ENCODE data around the gene SLC33A1.
"Not testable (repeated sequence)": the region's sequence is repeated elsewhere in the genome, so short reads cannot be mapped to it uniquely, and the experiment has no call there.

Gene SLC33A1

DNA sequence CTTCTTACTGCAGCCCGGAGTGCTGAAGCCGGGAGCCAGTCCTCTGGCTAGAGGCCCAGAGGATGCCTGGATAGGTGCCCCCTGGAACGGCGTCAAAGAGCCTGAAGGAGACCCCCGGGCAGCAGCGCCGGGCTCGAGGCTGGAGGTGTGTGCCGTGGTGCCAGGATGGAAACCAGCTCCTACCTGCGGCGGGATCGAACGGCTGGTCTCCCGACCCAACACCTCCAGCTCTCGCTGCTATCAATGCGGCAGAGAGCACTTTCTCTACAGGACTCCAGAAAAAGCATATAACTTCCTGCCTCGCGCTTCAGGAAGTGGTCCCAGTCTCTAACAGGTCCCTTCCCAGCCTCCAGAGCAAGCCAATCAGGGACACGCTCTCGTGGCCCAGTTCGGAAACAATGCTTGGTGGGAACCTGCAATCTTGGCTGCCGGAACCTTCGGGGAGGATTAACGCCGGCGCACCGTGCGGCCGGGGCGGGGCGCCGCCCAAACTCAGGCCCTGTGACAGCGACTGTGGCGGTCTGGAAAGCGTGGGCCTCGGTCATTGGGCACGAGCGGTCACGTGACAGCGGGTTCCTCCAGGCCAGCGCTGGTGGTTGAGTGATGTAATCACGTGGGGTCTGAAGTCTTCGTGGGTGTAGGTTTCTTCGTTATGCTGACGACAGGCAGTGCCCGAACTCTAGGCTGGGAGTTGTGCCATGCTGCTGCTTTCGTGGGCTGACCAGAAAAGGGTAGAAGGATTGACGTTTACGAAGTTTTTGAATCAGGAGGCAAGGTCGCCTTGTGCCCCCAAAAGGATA is at the start of gene SLC33A1:
Gene SLC33A1 (minus strand): TSS at position 287 of the 800 bp plus-strand sequence. CDS start 430 bp downstream, outside the sequence.
- peak; percentile 98 for DNase-seq

DNA sequence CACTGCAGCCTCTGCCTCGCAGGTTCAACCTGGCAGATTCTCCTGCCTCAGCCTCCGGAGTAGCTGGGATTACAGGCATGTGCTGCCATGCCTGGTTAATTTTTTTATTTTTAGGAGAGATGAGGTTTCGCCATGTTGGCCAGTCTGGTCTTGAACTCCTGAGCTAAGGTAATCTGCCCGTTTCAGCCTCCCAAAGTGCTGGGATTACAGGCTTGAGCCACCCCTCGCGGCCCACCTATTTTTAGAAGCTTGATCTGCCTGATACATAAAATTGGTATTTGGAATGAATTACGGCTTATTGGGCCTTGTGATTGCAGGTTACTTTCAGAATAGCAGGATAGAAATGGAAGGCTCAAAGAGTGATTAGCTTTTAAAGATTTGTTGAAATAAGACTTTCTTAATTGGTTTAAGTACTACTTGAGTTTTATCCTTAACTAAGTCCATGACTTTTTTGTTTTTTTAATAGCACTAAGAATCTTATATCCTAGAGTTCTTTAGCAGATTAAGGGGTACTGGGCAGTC is 41.2 kb upstream of the SLC33A1 start:
- DNase-seq, result no peak

DNA sequence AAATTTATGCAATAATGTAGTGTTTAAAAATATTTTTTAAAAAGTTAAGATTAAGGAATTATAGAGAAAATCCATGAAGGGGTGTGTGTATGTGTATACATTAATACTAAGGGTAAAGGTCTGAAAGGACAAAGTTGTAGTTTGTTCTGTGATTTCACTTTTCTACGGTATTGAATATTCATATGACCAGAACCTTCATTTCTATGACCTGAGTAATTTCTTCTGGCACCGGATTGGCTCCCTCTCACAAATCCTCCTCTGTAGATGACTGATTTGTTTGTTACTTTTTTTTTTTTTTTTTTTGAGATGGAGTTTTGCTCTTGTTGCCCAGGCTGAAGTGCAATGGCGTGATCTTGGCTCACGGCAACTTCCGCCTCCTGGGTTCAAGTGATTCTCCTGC is 37.1 kb upstream of the SLC33A1 start:
- DNase-seq, result no peak

DNA sequence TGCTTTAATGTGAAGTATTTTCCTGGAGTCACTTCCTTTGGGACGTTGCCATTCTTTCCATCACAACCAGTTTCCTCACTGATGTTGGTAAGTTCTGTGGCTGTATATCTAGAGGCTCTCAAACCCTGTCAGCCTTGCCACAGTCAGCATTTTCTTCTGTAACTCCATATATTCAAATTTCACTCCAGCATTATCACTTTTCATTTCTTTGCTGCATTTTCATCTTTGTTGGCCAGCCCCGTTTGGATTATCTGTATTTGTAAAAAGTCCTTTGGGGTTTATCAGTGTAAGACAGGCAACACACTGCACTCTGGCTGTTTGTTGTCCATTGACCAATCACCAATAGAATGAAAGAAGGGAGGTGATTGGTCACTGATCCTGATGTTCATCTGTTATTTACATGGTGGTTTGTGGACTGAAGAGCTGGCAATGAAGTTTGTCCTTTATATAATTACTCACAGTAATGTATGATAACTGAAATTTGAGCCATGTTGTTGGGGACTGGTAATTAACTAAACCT is 36.5 kb upstream of the SLC33A1 start:
- no peak for DNase-seq

DNA sequence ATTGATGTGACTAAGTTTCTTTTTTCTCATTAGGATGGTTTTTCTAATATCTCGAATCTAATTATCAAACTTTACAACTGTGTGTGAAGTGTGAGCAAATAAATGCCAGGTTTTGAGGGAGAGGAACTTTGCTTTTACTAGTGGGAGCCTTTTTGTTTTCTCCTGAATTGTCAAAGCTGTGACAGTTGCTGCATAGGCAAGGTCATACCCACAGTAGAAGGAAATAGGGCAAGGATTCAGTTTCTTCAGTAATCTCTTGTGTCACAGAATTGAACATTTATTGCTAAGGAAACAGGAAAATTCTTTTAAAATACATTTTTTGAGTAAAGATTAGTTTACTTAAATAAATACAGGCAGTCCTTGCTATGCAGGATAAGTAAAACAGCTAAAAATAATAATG is 35.7 kb upstream of the SLC33A1 start:
- no peak for DNase-seq

DNA sequence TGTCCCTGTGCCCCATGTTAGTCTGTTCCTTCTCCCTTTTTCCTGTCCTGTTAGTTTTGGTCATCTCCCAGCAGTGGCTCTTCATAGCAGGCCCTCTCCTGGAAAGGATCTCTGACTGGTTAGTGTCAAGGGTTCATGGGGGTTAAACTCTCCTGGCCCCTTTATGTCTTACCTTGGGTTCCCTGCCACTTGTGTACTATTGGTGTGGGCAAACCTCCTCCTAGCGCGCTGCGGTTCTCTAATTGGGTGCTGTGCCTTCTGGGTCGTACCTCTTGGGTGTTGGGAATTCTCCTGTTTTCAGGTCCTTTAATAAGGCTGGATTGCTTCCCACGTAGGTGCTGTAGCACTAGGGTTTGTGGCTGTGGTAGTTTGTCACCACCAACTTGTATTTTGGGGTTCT is 35.0 kb upstream of the SLC33A1 start:
- no peak for DNase-seq

DNA sequence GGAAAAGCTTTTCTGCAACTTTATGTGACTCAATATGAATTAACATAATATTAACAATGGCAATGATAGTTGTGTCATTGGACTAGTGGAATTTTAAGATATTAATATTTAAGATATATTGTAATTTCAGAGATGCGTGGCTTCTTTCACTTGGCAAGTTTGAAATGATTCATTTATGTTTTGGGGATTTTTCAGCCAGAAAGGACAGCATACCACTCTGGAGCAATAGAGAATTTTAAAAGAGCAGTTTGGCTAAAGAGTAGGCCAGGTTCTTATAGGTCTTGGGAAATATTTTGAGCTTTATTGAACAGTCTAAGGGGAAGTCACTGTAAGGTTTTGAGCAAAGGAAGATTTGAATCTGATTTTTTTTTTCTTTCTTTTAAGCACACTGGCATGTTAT is 32.7 kb upstream of the SLC33A1 start:
- no peak for DNase-seq

DNA sequence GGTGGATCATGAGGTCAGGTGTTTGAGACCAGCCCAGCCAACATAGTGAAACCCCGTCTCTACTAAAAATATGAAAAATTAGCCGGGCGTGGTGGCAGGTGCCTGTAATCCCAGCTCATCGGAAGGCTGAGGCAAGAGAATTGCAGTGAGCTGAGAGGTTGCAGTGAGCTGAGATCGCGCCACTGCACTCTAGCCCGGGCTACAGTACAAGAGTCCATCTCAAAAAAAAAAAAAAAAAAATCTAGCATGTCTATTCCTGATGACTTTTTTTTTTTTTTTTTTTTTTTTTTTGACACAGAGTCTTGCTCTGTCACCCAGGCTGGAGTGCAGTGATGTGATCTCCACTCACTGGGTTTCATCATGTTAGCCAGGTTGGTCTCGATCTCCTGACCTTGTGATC is 32.1 kb upstream of the SLC33A1 start:
- not testable (repeated sequence) for DNase-seq

DNA sequence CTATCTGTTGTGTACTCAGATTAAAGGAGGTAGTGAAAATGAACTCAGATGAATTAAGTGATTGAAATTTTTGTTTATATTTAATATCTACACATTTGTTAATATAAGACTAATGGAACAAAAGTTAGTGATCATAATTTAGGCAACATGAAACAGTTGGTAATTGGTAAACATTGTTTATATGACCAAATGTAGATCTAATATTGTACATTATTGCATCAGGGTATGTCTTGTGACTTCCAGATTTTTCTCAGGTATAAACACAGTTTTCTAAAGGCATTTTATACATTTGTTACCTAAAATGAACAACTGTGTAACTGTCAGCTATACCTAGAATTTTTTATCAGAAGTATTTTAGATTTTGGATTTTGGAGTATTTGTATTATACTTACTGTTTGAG is 31.1 kb upstream of the SLC33A1 start:
- no peak for DNase-seq

DNA sequence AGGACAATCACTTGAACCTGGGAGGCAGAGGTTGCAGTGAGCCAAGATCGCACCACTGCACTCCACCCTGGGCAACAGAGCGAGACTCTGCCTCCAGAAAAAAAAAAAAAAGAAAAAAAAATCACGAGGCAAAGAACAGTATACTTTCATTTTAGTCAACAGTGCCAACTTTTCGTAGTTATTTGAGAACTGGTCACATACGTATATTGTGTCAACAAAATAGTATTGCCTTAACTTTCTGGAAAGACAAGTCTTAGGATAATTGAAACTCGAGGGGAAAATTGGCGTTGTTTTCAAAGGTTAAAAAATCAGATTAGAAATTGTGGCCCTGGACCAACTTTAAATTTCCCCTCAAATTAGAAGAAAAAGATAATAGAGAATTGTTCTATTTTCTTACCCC is 30.1 kb upstream of the SLC33A1 start:
- no peak for DNase-seq

DNA sequence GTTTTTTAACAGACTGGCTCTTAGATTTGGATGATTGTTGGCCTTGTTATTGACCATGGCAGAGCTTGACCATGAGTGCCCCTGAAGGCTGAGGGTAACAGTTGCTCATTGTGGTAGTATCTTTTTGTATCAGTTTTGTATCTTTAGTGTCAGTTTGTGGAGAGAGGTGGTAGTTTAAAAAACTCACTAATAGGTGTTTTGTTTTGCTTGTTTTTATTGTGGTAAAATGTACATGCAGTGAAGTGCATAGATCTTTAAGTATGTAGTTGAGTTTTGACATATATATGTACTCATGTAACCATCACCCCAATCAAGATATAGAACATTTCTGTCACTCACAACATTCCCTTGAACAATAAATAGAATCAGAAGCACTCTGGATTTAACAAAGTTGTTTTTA is 26.1 kb upstream of the SLC33A1 start:
- no peak for DNase-seq

DNA sequence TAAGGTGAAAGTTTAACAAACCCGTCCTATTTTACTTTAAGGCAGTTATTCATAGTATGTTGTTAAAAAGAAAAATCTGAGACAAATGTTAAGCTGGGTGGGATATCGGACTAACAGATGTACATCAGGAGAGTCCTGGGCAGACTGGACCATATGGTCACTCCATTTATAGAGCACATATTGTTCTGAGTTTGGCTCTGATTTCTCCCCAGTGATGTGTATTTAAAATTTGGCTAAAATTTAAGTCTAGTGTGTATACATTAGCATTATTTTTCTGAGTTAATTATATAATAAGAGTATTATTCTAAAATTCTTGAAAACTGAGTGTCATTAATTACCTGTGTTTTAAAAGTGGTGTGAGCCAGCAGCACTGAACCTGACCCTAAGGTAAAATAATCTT is 22.3 kb upstream of the SLC33A1 start:
- DNase-seq, result no peak

DNA sequence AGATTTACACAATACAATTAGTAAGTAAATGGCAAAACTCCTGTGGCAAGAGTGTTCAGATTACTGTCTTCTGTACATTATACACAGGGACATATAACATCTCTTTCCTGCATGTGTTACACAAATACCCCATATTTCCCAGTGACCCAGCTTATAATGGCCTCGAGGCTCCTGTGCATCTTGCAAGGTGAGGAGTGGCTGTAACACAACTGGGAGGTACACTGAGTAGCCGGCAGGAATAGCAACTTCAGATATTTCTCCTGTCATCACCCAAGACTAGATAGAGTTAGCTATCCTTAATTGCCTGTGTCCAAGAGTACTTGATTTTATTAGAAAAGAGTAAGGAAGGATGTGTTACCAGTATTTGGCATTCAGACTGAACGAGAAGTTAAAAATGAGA is 21.8 kb upstream of the SLC33A1 start:
- no peak for DNase-seq

DNA sequence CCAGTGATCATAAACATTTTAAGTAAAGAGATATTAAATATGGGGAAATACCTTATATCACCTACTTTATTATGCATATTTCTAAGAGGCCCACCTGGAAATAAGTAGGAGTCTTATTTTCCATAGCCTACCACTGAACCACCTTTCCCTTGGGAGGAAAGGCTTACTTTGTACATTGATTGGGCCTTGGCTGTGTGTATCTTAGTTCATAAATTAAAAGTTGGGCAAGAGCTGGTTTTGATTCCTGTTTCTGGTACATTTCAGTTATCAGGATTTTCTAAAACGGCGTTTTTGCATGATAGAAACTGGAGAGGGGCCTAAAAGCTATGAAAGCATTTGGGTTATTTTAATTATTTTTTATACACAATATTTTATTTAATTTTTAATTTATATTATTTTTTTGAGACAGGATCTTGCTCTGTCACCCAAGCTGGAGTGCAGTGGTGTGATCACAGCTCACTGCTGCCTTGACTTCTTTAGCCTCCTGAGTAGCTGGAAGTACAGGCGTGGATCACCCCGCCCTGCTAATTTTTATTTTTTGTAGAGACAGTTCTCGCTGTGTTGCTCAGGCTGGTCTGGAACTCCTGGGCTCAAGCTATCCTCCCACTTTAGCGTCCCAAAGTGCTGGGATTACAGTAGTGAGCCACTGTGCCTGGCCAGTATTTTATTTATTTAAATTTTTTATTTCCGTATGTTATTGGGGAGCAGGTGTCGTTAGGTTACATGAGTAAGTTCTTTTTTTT is 18.8 kb upstream of the SLC33A1 start:
- no peak for DNase-seq

DNA sequence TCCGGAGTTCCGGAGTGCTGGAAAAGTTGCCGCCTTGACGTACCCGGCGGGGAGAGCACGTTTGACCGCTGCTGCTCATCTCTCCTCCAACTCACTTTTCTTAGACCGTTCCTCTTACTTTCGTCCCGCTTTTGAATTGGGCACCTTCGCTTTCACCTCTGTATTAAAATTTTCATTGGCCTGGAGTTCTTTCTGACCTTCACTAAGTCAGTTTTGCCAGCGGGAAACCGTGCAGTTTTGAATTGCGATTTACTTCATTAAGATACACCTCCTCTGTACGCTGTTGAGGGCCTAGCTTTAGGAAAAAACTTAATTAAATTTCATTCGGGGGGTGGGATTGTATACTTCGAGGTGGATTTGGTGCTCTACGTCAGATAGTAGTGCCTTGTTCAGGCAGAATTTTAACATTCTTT is 17.5 kb upstream of the SLC33A1 start:
- DNase-seq, result no peak

DNA sequence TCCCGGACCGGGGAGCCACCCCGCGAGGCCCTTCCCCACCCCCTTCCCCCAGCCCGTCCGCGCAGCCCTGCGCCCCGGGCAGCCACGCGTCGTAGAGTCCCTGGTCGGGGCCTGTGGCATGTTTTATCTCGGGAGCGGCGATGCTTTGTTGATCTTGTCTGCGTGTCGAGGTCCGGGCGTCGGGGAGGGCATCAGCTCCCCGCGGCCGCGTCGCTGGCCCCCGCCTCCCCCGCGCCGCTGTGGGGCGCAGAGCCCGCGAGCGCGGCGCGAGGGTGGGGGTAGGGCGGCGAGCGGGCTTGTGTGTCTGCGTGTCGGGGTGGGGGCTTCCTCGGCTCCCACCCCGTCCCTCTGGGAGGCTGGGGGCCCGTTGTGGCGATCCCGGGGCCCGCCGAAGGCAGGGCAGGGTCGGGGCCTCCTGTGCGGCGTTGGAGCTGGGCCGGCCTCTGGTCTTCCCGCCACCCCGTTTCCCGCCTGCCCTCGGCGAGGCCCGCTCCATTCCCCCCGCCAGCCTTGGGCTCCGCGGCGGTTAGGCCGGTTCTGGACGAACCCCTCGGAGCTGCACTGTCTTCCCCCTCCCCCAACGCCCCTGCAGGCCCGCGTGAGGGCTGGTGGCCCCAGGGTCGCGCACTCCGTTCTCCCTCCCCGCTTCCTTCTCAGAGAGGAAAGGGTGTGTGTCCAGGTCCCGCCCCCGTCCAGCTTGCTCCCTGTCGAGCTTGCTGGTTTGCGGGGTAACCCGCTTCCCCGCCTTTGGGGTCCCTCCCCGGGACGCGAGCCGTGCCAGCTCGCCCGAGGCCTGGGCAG is 16.9 kb upstream of the SLC33A1 start:
- DNase-seq, result no peak

DNA sequence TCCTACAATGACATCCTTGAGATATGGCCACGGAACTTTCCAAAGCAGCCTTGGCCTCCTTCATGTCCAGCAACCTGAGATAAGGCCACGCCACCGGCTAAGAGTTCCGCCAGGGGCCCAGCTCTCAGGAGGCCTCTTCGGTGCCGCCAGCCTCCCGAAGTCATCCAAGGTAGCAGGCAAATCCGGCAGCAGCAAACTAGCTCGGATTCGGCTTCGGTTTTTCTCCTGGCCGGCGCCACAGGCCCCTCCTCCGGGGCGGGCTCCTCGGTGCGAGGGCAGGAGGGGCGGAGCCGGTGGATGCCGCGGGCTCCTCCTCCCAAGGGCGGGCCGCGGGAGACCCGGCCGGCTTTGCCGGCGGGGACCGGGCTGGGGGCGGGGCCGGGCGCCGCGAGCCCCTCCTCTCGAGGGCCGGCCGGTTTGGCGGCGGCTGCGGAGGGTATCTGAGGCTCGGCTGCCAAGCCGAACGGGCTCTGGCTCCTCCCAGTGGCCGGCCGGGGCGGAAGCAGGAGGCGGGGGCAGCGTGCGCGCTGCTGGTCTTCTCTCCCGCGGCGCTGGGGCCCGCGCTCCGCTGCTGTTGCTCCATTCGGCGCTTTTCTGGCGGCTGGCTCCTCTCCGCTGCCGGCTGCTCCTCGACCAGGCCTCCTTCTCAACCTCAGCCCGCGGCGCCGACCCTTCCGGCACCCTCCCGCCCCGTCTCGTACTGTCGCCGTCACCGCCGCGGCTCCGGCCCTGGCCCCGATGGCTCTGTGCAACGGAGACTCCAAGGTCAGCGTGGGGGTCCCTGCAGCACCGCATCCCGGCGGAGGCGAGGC is 16.1 kb upstream of the SLC33A1 start, which contains the start of gene GMPS:
Gene GMPS (plus strand): TSS at position 518 of the 812 bp plus-strand sequence. CDS start 221 bp downstream, at position 739.
- peak; percentile 86 for DNase-seq

DNA sequence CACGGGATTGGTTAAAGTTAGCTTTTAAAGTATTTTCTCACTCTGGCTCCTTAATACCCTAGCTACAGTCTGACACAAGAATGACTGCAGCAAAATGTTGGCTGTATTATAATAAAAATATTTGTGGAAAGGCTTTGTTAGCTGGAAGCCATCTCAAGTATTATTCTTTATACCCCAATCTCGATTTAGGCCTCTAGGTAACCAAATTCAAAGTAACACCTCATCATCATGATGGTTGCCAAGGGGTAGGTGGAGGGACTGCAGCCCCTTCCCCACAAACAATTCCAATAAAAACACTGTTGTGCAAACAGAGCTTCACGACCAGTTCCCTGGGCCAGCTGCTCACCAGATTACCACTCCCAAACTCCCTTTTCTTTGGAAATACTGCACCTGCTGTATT is 15.5 kb upstream of the SLC33A1 start:
- no peak for DNase-seq

DNA sequence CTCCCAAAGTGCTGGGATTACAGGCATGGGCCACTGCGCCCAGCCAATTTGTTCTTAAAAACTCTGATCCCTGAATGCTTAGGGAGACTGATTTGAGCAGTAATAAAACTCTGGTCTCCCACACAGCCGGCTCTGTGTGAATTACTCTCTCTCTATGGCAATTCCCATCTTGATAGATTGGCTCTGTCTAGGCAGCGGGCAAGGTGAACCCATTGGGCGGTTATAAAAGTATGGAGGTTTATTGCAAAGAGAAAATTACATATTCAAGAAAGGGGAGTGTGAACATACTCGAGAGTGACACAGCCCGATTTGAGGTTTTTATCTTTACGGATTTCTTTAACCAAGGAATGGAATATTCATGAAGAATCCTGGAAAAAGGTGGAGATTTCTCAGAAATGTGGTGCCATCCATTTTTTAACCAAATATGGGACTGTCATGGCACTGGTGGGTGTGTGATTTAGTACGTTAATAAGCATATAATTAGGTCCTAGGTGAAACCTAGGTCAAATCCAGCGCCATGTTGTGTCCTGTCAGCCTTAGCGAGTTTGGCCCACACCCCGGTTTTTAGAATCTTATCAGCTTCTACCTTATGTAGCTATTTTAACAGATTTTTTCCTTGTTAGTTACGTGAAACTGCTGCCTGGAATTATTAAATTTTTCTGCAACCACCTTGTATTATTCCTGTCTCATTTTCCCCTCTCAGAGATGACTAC is 9.0 kb upstream of the SLC33A1 start:
- no peak for DNase-seq

DNA sequence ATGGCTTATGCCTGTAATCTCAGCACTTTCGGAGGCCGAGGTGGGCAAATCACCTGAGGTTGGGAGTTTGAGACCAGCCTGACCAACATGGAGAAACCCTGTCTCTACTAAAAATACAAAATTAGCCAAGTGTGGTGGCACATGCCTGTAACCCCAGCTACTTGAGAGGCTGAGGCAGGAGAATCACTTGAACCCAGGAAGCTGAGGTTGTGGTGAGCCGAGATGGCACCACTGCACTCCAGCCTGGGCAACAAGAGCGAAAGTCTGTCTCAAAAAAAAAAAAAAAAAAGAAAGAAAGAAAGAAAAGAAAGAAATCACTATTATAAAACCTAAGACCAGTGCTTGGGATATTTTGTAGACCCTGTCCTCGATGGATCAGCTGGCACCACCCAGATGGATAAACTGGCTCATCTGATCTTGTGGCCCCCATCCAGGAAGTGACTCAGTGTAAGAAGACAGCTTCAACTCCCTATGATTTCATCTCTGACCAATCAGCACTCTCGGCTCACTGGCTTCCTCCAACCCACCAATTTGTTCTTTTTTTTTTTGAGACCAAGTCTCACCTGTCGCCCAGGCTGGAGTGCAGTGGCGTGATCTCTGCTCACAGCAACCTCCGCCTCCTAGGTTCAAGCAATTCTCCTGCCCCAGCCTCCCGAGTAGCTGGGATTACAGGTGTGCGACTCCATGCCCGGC is 8.2 kb upstream of the SLC33A1 start:
- DNase-seq, result not testable (repeated sequence)
